GM13977 (cell line): Measurements from ENCODE around the gene IFITM2.
A peak's percentile ranks its signal among the peaks of the same experiment; 100 is the strongest.

Experiments
- DNase-seq: peaks from one replicate; pipeline ENCODE4 v3.0.0; 2012; ENCODE audit warnings: low spot score
- in situ Hi-C: fragments of 300-500 bp; cut with MboI; formaldehyde crosslinking; loops from one replicate; pipeline ENCODE4 v1.12.0; 2022; ENCODE audit warnings: low sequenced_read_pairs, low pct_unique_long_range_greater_than_20kb, mixed read lengths, inconsistent platforms; ENCODE audit not compliant: unreplicated experiment
- TF ChIP-seq, protein P1 (sequence below): IDR thresholded peaks from 2 replicates; pipeline ENCODE4 v1.5.1; 2012; ENCODE audit warnings: mild to moderate bottlenecking, control low read depth; ENCODE audit not compliant: insufficient read depth; ENCODE audit errors: extremely low read depth, missing control alignments

Gene IFITM2

DNA sequence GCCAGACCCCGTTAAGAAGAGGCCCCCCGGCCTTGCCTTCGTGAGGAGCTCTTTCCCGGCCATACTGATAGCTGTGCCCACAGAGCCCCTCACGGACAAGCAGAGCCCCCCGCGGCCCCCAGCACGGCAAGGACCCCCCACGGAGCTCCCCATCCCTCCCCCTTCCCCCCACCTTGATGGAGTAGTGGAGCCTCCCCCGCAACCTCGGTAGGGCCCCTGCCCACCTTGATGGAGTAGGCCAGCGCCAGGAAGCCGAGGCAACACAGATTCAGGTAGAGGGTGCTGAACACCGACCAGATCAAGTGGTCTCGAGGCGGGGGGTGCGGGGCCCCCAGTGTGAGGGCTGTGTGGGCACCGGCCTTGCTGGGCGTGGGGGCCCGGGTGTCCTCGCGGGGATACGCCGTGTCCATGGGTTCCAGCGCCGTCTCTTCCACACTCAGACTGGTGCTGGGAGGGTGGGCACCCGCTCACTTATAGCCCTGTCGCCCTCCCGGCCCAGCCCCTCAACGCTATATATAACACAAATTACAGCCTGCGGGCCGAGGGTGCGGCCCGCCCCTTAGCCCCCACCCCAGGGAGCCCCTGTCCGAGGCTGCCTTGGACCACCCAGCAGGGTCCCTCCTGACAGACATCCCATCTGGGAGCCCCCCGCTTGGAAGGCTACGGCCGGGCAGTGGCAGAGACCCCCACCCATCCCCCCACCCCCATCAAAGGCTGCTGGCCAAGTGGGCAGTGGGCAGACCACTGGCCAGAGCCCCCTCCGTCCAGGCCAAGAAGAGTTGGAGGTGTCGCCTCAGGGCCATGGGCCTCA, 8.3 kb upstream of the IFITM2 start, which contains the start of gene IFITM5:
TSS of gene IFITM5 (minus strand) at position 446 of the 811 bp plus-strand sequence. CDS start at position 410, 36 bp downstream.
- DNase-seq: no peak
- in situ Hi-C loops: no loop called here
- TF ChIP-seq, protein P1, sequence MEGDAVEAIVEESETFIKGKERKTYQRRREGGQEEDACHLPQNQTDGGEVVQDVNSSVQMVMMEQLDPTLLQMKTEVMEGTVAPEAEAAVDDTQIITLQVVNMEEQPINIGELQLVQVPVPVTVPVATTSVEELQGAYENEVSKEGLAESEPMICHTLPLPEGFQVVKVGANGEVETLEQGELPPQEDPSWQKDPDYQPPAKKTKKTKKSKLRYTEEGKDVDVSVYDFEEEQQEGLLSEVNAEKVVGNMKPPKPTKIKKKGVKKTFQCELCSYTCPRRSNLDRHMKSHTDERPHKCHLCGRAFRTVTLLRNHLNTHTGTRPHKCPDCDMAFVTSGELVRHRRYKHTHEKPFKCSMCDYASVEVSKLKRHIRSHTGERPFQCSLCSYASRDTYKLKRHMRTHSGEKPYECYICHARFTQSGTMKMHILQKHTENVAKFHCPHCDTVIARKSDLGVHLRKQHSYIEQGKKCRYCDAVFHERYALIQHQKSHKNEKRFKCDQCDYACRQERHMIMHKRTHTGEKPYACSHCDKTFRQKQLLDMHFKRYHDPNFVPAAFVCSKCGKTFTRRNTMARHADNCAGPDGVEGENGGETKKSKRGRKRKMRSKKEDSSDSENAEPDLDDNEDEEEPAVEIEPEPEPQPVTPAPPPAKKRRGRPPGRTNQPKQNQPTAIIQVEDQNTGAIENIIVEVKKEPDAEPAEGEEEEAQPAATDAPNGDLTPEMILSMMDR: no peak

DNA sequence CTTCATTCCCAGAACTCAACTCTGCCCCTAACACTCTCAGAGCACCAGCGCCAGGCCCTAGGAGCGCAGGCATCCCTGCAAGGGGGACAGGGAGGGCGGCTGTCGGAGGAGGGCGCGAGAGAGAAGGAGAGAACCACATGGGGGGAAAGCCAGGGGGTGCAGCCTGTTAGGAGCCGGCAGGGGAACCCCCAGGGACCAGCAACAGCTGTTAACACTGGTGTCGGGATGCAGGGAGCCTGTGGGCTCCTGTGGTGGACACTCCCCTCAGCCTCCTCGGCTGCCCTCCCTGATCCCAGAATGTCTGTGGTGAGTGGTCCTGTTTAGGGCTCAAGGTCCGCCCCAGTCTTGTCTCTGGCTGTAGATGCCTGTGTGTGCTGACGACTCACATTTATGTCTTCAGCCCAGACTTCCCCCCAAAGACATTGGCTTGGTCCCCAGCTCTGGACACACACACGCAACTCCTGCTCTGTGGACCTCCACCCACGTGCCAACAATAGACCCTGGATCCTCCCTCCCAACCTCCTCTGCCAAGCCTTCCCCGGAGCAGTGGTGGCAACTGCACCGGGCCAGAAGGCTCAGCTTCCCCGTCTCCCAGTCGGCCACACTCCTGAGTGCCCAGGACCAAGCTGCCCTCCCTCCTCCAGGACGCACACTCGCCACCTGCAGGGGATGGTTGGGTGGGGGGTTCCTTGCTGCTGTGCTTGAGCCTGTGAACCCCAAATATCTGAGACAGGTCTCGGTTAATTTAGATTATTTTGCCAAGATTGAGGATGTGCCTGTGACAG, 7.5 kb upstream of the IFITM2 start:
- in situ Hi-C loops: loop anchor here (10.0 kb wide), 1 partner anchor 55 kb away; no protein-coding TSS in a partner anchor
- TF ChIP-seq, protein P1: peak; percentile 19

DNA sequence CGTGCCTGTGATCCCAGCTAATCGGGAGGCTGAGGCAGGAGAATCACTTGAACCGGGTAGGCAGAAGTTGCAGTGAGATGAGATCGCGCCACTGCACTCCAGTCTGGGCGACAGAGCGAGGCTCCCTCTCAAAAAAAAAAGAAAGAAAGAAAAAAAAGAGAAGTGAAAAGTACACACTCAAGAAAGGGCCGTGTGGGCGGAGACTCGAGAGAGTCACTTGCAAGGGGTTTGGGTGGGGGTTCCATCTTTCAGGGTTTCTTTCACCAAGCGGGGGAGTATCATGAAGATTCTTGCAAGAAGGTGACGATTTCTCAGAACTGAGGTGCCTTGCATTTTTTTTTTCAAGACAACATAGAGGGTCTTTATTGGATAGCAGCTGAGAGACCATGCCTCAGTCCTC, 4.3 kb upstream of the IFITM2 start:
- peak; percentile 80 for DNase-seq
- in situ Hi-C loops: loop anchor here (10.0 kb wide), 1 partner anchor 51 kb away; no protein-coding TSS in a partner anchor

More for the DNA sequence above, 7.5 kb upstream of the IFITM2 start:
- DNase-seq: no peak

DNA sequence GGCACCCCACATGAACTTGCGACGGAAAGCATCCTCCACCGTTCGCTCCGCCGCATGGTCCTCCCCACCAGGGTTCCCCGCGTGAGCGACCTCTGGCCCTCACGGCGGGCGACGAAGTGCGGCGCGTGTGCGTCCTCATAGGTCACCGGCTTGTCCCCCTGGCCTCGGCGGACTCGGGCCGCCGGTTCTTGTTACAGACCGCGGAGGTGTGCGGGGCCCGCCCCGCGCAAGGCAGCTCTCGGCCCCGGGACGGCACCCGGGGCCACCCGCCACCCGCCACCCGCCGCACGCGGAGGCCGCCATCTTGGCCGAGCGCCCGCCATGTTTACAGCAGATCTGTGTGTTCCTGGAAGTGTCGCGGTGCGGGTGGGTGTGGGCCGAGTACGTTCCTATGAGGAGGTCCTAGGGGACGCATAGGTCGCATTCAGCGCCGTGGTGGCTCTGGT, 3.5 kb upstream of the IFITM2 start:
- no peak for DNase-seq
- in situ Hi-C loops: loop anchor here (10.0 kb wide), 1 partner anchor 51 kb away; no protein-coding TSS in a partner anchor
- TF ChIP-seq, protein P1: no peak

More for the DNA sequence above, 4.3 kb upstream of the IFITM2 start:
- TF ChIP-seq, protein P1: no peak

DNA sequence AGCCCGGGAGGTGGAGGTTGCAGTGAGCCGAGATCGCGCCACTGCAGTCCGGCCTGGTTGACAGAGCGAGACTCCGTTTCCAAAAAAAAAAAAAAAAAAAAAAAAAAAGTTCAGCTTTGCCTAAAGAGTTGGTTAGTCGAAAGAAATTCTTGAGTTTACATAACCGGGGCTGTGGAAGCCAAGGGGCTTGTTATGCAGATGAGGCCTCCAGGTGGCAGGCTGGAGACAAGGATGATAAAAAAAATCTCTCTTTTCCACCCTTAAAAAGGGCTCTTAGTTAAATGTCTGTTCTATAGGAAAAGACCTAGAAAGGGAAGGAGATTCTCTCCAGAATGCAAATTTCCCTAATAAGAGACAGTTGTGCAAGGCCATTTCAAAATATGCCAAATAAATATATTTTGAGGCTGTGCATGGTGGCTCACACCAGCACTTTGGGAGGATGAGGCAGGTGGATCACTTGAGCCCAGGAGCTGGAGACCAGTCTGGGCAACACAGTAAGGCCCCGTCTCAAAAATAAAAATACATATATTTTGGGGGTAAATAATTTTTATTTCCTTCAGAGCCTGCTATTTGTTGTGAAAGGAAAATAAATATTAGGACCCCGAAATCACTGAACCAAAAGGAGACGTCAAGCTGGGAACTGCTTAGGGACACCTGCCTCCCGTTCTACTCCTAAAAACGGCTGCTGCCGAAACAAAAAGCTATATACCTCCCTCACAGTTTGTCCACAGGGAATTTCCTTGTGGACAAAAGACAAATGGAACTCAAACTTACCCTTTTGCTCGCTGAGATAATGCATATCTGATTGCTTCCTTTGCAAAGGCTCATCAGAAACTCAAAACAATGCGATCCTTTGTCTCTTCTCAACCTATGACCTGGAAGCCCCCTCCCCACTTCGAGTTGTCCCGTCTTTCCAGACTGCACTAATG, 2.4 kb upstream of the IFITM2 start:
- in situ Hi-C loops: loop anchor here (10.0 kb wide), 1 partner anchor 50 kb away; no protein-coding TSS in a partner anchor
- peak; percentile 85 for DNase-seq

More for the DNA sequence above, 2.4 kb upstream of the IFITM2 start:
- TF ChIP-seq, protein P1: peak; percentile 67
